ENCODE measurements around the gene TOB1. TPM values are rescaled to one million over a fixed set of nuclear protein-coding genes. Genes with fewer than 3 reads are reported as not detected.

The TOB1 gene
- total and polyA plus RNA-seq, 9 of the 15 experiments (the other 6 are each of a cell fraction or from before 2014, with no cell fraction given): 4.8 to 63.7 (median 13.2) TPM

- FAIRE-seq: no peak
- peaks cover 24% of the 10 kb centered on the region for H3K36me3 ChIP-seq (ENCODE audit: control insufficient read depth, insufficient read depth, low read length)
- no peak overlapping the region for H3K4me3 ChIP-seq
- no TSS peak for BruUV-seq (replicated peaks)
- 74% methylated on average over 12 of the region's 12 CpGs for WGBS (ENCODE audit: insufficient coverage, low coverage, missing lambda C conversion rate)
- POLR2A ChIA-PET: interaction anchor here (0.6 kb wide), 1 partner anchor 506 kb away, joined by 4 read pairs; no protein-coding TSS in a partner anchor
- TF ChIP-seq ADNP (tag; IDR thresholded peaks at IDR 0.05) (no peak), PBX2 (CRISPR knock-in tag; IDR thresholded peaks at IDR 0.05; ENCODE audit: low read depth) (no peak), PBX2 (tag; conservative IDR thresholded peaks at IDR 0.05; ENCODE audit: low read depth) (no peak), MYC (IDR thresholded peaks at IDR 0.05; ENCODE audit: low read depth, low read length) (no peak), MYC (CRISPR knock-in tag; IDR thresholded peaks at IDR 0.05; ENCODE audit: borderline replicate concordance, low read depth) (no peak)
- H3K27me3 ChIP-seq (ENCODE audit: control insufficient read depth in 2 of 2, insufficient read depth in 2 of 2, low read length in 2 of 2): no peaks in the 10 kb centered on the region
- DNase-seq (ENCODE audit: extremely low read depth in 1 of 4, low spot score in 3 of 4): no peak
- no peak overlapping the region for H3K9ac ChIP-seq (ENCODE audit: insufficient read depth in 1 of 2, low read depth in 2 of 2, low read length in 2 of 2)
- H3K4me2 ChIP-seq (ENCODE audit: insufficient read depth, low read length): no peak overlapping the region
- no peaks in the 10 kb centered on the region for H3K9me3 ChIP-seq (replicated peaks; ENCODE audit: control insufficient read depth, insufficient read depth, low read depth, low read length)
- intact Hi-C loops (cut with micrococcal nuclease): no loop called here
- in situ Hi-C loops (cut with MboI): no loop called here
- CTCF ChIA-PET (ENCODE audit: low intra/inter-chr PET ratio): no interaction called here
- H3K9me1 ChIP-seq (ENCODE audit: control insufficient read depth, insufficient read depth, low read length): no peaks in the 10 kb centered on the region
- peaks cover 9% of the 10 kb centered on the region; the same call in 1 of the 2 replicates for H4K20me1 ChIP-seq (replicated peaks; ENCODE audit: control insufficient read depth, insufficient read depth, low read length)
- no peak overlapping the region for H2AFZ ChIP-seq (ENCODE audit: low read depth, low read length)
- H3K27ac ChIP-seq (ENCODE audit: extremely low read depth, low read depth, low read length): no peak overlapping the region
- no peak for ATAC-seq
- H3K79me2 ChIP-seq (ENCODE audit: control insufficient read depth, insufficient read depth, low read length): peaks cover 14% of the 10 kb centered on the region
- peaks cover 3 to 8% of the 10 kb centered on the region in 2 experiments; a peak in 3 of 5 replicates for H3K4me1 ChIP-seq (replicated peaks in 1 of 2; ENCODE audit: control insufficient read depth in 2 of 2, insufficient read depth in 2 of 2, low read length in 2 of 2)
Measured at GRCh38 chr17:50858486-50859225, 7.5 kb downstream of the TOB1 start.

Data from K562 (cell line).